ENCODE measurements around the gene GFOD2.
"Not testable (repeated sequence)": the region's sequence is repeated elsewhere in the genome, so short reads cannot be mapped to it uniquely, and the experiment has no call there.

The GFOD2 gene

GRCh38 chr16:67703626-67704025, 15.5 kb downstream of the GFOD2 start:
- TF ChIP-seq CTCF (conservative IDR thresholded peaks at IDR 0.05), result no peak
- no peak overlapping the region for H3K27ac ChIP-seq

GRCh38 chr16:67702130-67702529, 17.0 kb downstream of the GFOD2 start:
- H3K27ac ChIP-seq, result no peak overlapping the region
- no peak for TF ChIP-seq CTCF (conservative IDR thresholded peaks at IDR 0.05)

- H3K27ac ChIP-seq, result no peak overlapping the region
- no peak for TF ChIP-seq CTCF (conservative IDR thresholded peaks at IDR 0.05)
Measured at GRCh38 chr16:67701420-67701819, 17.7 kb downstream of the GFOD2 start.

- TF ChIP-seq CTCF (conservative IDR thresholded peaks at IDR 0.05), result no peak
- no peak overlapping the region for H3K27ac ChIP-seq
Measured at GRCh38 chr16:67699265-67699664, 19.9 kb downstream of the GFOD2 start.

- no peak overlapping the region for H3K27ac ChIP-seq
- TF ChIP-seq CTCF (conservative IDR thresholded peaks at IDR 0.05), result no peak
Measured at GRCh38 chr16:67697422-67698185, 21.5 kb downstream of the GFOD2 start.

GRCh38 chr16:67694611-67695010, 24.5 kb downstream of the GFOD2 start:
- TF ChIP-seq CTCF (conservative IDR thresholded peaks at IDR 0.05), result no peak

GRCh38 chr16:67693517-67694285, 25.4 kb downstream of the GFOD2 start:
- H3K27ac ChIP-seq, result not testable (repeated sequence)

More at GRCh38 chr16:67694611-67695010, 24.5 kb downstream of the GFOD2 start:
- no peak overlapping the region for H3K27ac ChIP-seq

Measured in VCaP (cell line).